RWPE2 (cell line): ENCODE data around the gene SIX4.
A peak's percentile ranks its signal among the peaks of the same experiment; 100 is the strongest.

Experiments used
- ATAC-seq: fragments of 200-7000 bp; cut with Tn5 transposase; 3 replicates; pipeline ENCODE4 v1.9.1; 2021; ENCODE audit warnings: low read depth
- DNase-seq: peaks from one replicate; pipeline ENCODE4 v3.0.0-alpha.2; 2020; ENCODE audit warnings: low spot score
- H3K27ac ChIP-seq: fragments of 450-650 bp; 2 replicates; pipeline ENCODE4 v1.5.1; 2017; ENCODE audit warnings: mild to moderate bottlenecking; ENCODE audit not compliant: poor library complexity, severe bottlenecking
- H3K27me3 ChIP-seq: fragments of 250-450 bp; sonication (Bioruptor Pico); 2 replicates; pipeline ENCODE4 v1.5.1; 2021; ENCODE audit warnings: mild to moderate bottlenecking, moderate library complexity; ENCODE audit not compliant: insufficient read depth, poor library complexity, severe bottlenecking
- H3K36me3 ChIP-seq: fragments of 250-450 bp; sonication (Bioruptor Pico); 2 replicates; pipeline ENCODE4 v1.5.1; 2020; ENCODE audit warnings: low read depth, mild to moderate bottlenecking, moderate library complexity
- H3K4me1 ChIP-seq: fragments of 250-450 bp; sonication (Bioruptor Pico); 2 replicates; pipeline ENCODE4 v1.5.1; 2021; ENCODE audit warnings: mild to moderate bottlenecking, moderate library complexity; ENCODE audit not compliant: insufficient read depth, poor library complexity, severe bottlenecking
- H3K4me3 ChIP-seq: fragments of 250-450 bp; sonication (Bioruptor Pico); 2 replicates; pipeline ENCODE4 v1.5.1; 2021; ENCODE audit warnings: mild to moderate bottlenecking, moderate library complexity; ENCODE audit not compliant: severe bottlenecking
- H3K9me3 ChIP-seq: fragments of 250-450 bp; sonication (Bioruptor Pico); 2 replicates; pipeline ENCODE4 v1.5.1; 2021; ENCODE audit warnings: mild to moderate bottlenecking, moderate library complexity; ENCODE audit not compliant: severe bottlenecking
- TF ChIP-seq, protein P1 (sequence below): fragments of 450-650 bp; IDR thresholded peaks from one replicate; pipeline ENCODE4 v1.5.1; 2017; ENCODE audit warnings: mild to moderate bottlenecking, moderate library complexity; ENCODE audit not compliant: poor library complexity, severe bottlenecking

SIX4 gene

DNA sequence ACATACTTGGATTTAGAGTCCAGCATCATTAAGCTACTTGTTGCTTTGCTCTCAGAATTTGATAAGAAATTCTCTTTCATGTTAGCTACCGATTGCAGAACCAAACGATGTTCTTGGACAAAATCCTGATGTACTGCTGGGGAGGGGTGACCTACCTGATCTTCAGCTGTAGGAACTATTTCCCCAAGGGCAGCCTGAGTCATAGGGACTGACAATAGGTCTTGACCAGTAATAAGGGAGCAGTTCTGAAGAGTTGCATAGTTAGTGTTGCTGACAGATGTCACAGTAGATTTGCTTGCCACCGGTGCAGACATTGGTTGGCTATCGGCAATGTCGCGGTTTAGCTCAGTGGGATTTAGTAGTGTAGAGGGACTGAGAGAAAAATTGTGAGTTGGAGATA is 10.6 kb downstream of the SIX4 start:
- H3K4me1 ChIP-seq: no peaks in the 10 kb centered on the region
- H3K27me3 ChIP-seq: no peaks in the 10 kb centered on the region
- peak; percentile 53; the same call in 2 of the 3 replicates for ATAC-seq
- peaks cover 58% of the 10 kb centered on the region for H3K36me3 ChIP-seq
- H3K27ac ChIP-seq: no peak overlapping the region
- no peaks in the 10 kb centered on the region for H3K9me3 ChIP-seq
- TF ChIP-seq, protein P1, sequence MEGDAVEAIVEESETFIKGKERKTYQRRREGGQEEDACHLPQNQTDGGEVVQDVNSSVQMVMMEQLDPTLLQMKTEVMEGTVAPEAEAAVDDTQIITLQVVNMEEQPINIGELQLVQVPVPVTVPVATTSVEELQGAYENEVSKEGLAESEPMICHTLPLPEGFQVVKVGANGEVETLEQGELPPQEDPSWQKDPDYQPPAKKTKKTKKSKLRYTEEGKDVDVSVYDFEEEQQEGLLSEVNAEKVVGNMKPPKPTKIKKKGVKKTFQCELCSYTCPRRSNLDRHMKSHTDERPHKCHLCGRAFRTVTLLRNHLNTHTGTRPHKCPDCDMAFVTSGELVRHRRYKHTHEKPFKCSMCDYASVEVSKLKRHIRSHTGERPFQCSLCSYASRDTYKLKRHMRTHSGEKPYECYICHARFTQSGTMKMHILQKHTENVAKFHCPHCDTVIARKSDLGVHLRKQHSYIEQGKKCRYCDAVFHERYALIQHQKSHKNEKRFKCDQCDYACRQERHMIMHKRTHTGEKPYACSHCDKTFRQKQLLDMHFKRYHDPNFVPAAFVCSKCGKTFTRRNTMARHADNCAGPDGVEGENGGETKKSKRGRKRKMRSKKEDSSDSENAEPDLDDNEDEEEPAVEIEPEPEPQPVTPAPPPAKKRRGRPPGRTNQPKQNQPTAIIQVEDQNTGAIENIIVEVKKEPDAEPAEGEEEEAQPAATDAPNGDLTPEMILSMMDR: no peak
- H3K4me3 ChIP-seq: no peak overlapping the region
- no peak for DNase-seq

DNA sequence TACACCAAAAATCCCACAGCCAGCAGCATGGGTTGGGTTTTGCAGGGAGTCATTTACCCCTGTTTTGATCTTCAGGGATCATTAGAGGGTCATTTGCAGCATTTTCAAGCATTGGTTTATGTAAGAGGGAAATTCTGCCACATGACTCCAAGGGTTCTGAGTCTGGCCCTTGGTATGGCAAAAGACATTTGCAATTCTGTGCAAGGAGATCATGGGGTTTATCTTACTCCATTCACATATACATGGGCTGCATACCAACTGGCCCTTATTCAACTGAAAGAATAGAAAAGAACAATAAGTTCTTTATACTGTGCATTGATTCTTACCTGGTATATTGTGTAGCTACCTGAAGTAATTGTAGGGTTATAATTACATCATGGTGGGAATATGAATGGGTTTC is 13.7 kb downstream of the SIX4 start:
- DNase-seq (no peak), ATAC-seq (no peak)
- Histone ChIP-seq H3K4me1 (no peaks in the 10 kb centered on the region), H3K9me3 (no peaks in the 10 kb centered on the region), H3K36me3 (peaks cover 32% of the 10 kb centered on the region), H3K4me3 (no peak overlapping the region), H3K27ac (no peak overlapping the region), H3K27me3 (no peaks in the 10 kb centered on the region)
- TF ChIP-seq, protein P1: no peak

DNA sequence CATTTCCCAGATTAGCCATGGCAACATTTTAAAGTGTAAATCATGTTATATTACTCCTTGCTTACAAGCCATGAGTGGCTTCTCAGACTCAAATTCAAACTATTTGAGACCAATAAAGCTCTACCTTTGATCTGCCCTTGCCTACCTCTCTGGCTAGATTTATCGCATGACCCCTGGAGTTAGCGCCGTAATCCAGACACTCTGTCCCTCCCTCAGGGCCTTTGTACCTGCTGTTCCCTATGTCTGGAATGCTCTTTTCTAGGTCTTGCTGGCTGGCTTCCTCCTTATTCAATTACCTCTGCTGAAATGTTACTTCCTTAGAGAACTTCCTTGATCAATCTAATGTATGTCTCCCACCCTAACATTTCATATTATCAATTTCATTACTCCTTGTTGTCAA is 16.3 kb downstream of the SIX4 start:
- ATAC-seq (no peak), DNase-seq (no peak)
- H3K9me3 ChIP-seq: no peaks in the 10 kb centered on the region
- peaks cover 12% of the 10 kb centered on the region for H3K36me3 ChIP-seq
- TF ChIP-seq, protein P1: no peak
- H3K27ac ChIP-seq: no peak overlapping the region
- H3K4me3 ChIP-seq: no peak overlapping the region
- H3K27me3 ChIP-seq: no peaks in the 10 kb centered on the region
- H3K4me1 ChIP-seq: no peaks in the 10 kb centered on the region

DNA sequence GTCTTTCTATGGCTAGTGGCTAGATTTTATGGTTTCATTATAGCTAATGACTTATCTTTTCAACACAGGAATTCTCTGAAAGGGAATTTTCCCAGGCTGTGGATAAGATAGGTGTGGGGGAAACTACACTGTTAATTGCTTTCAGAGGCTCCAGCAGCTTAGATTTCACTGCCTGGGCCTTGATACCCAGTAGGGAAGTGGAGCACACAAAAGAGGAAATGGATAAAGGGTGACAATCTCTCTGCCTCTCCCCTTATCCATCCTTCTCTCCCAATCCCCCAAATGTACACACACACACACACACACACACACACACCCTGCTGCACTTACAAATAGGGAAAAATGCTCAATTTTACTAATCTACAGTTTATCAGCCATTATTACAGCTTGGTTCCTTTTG is 19.1 kb downstream of the SIX4 start:
- TF ChIP-seq, protein P1: no peak
- DNase-seq (no peak), ATAC-seq (no peak)
- Histone ChIP-seq H3K4me1 (no peaks in the 10 kb centered on the region), H3K4me3 (no peak overlapping the region), H3K27ac (no peak overlapping the region), H3K9me3 (peaks cover 2% of the 10 kb centered on the region), H3K36me3 (no peaks in the 10 kb centered on the region), H3K27me3 (no peaks in the 10 kb centered on the region)

DNA sequence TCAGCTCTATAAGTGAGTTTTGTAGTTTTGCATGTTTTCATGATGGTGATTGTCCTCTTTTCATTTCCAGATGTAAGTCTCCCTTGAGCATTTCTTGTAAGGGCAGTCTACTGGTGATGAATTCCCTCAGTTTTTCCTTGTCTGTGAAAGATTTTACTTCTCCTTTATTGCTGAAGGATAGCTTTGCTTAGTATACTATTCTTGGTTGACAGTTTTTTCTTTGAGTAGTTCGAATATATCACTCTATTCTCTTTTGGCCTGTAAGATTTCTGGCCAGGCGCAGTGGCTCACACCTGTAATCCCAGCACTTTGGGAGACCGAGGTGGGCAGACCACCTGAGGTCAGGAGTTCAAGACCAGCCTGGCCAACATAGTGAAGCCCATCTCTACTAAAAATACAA is 23.6 kb downstream of the SIX4 start:
- Histone ChIP-seq H3K9me3 (peaks cover 5% of the 10 kb centered on the region), H3K4me3 (no peak overlapping the region), H3K36me3 (no peaks in the 10 kb centered on the region), H3K27me3 (no peaks in the 10 kb centered on the region), H3K4me1 (no peaks in the 10 kb centered on the region), H3K27ac (no peak overlapping the region)
- DNase-seq: no peak
- no peak for ATAC-seq
- TF ChIP-seq, protein P1: no peak
